ENCODE measurements around the gene IFNA6. TPM values are rescaled to one million over a fixed set of nuclear protein-coding genes. Genes with fewer than 3 reads are reported as not detected.

IFNA6 gene
- total RNA-seq, 1 donor from 2014 or later = not detected

- Mint-ChIP-seq H3K4me3 (ENCODE audit: unreplicated experiment) (no peak overlapping the region), H3K27ac (ENCODE audit: unreplicated experiment) (no peak overlapping the region)
- no peak for DNase-seq (ENCODE audit: extremely low spot score, unreplicated experiment)
These were observed 11.6 kb upstream of the IFNA6 start for GRCh38 chr9:21362287-21362686.

GRCh38 chr9:21357479-21358460, 7.1 kb upstream of the IFNA6 start:
- no peaks in the 10 kb centered on the region for H3K4me1 Mint-ChIP-seq (ENCODE audit: unreplicated experiment)
- H3K9me3 Mint-ChIP-seq (ENCODE audit: unreplicated experiment) = no peaks in the 10 kb centered on the region
- peaks cover 43% of the 10 kb centered on the region for H3K27me3 Mint-ChIP-seq (ENCODE audit: unreplicated experiment)
- no peak overlapping the region for H3K4me3 Mint-ChIP-seq (ENCODE audit: unreplicated experiment)
- H3K36me3 Mint-ChIP-seq (ENCODE audit: unreplicated experiment) = no peaks in the 10 kb centered on the region
- no peak for DNase-seq (ENCODE audit: extremely low spot score, unreplicated experiment)
- H3K27ac Mint-ChIP-seq (ENCODE audit: unreplicated experiment) = no peak overlapping the region
- no peak for TF ChIP-seq CTCF (IDR thresholded peaks at IDR 0.05)

More at GRCh38 chr9:21362287-21362686, 11.6 kb upstream of the IFNA6 start:
- TF ChIP-seq CTCF (IDR thresholded peaks at IDR 0.05) = no peak
- Mint-ChIP-seq H3K27me3 (ENCODE audit: unreplicated experiment) (peaks cover 40% of the 10 kb centered on the region), H3K4me1 (ENCODE audit: unreplicated experiment) (no peaks in the 10 kb centered on the region), H3K36me3 (ENCODE audit: unreplicated experiment) (no peaks in the 10 kb centered on the region), H3K9me3 (ENCODE audit: unreplicated experiment) (no peaks in the 10 kb centered on the region)

GRCh38 chr9:21348430-21348970, 2.2 kb downstream of the IFNA6 start:
- H3K27ac Mint-ChIP-seq (ENCODE audit: unreplicated experiment) = no peak overlapping the region
- H3K36me3 Mint-ChIP-seq (ENCODE audit: unreplicated experiment) = peaks cover 2% of the 10 kb centered on the region
- no peaks in the 10 kb centered on the region for H3K4me1 Mint-ChIP-seq (ENCODE audit: unreplicated experiment)
- H3K4me3 Mint-ChIP-seq (ENCODE audit: unreplicated experiment) = no peak overlapping the region
- TF ChIP-seq CTCF (IDR thresholded peaks at IDR 0.05) = no peak
- H3K27me3 Mint-ChIP-seq (ENCODE audit: unreplicated experiment) = peaks cover 52% of the 10 kb centered on the region
- no peak for DNase-seq (ENCODE audit: extremely low spot score, unreplicated experiment)
- H3K9me3 Mint-ChIP-seq (ENCODE audit: unreplicated experiment) = peaks cover 11% of the 10 kb centered on the region

GRCh38 chr9:21340735-21341134, 10.0 kb downstream of the IFNA6 start:
- Mint-ChIP-seq H3K36me3 (ENCODE audit: unreplicated experiment) (peaks cover 2% of the 10 kb centered on the region), H3K4me1 (ENCODE audit: unreplicated experiment) (peaks cover 3% of the 10 kb centered on the region), H3K4me3 (ENCODE audit: unreplicated experiment) (no peak overlapping the region), H3K27me3 (ENCODE audit: unreplicated experiment) (peaks cover 59% of the 10 kb centered on the region), H3K9me3 (ENCODE audit: unreplicated experiment) (peaks cover 14% of the 10 kb centered on the region), H3K27ac (ENCODE audit: unreplicated experiment) (no peak overlapping the region)
- DNase-seq (ENCODE audit: extremely low spot score, unreplicated experiment) = no peak
- TF ChIP-seq CTCF (IDR thresholded peaks at IDR 0.05) = no peak

GRCh38 chr9:21336457-21336856, 14.2 kb downstream of the IFNA6 start:
- Mint-ChIP-seq H3K9me3 (ENCODE audit: unreplicated experiment) (no peaks in the 10 kb centered on the region), H3K4me3 (ENCODE audit: unreplicated experiment) (peak overlapping the region; percentile 23)
- TF ChIP-seq CTCF (IDR thresholded peaks at IDR 0.05) = no peak

More at GRCh38 chr9:21336457-21336856, 14.2 kb downstream of the IFNA6 start:
- Mint-ChIP-seq H3K27me3 (ENCODE audit: unreplicated experiment) (peaks cover 34% of the 10 kb centered on the region), H3K27ac (ENCODE audit: unreplicated experiment) (no peak overlapping the region), H3K4me1 (ENCODE audit: unreplicated experiment) (peaks cover 33% of the 10 kb centered on the region), H3K36me3 (ENCODE audit: unreplicated experiment) (peaks cover 6% of the 10 kb centered on the region)
- DNase-seq (ENCODE audit: extremely low spot score, unreplicated experiment) = no peak

Measured in osteocyte (in vitro differentiated cells).